HL-60 (cell line): ENCODE data around the gene CFAP69.

Experiments used
- CTCF ChIP-seq: IDR thresholded peaks from one replicate; pipeline ENCODE4 v1.5.1; 2011; ENCODE audit warnings: low read length, control low read depth, inconsistent platforms; ENCODE audit not compliant: insufficient read depth
- REST ChIP-seq: IDR thresholded peaks from 2 replicates; pipeline ENCODE4 v1.6.1; 2012; ENCODE audit warnings: low read depth; ENCODE audit not compliant: insufficient replicate concordance

- TF ChIP-seq CTCF (no peak), REST (no peak)
These were observed 100.8 kb downstream of the CFAP69 start for GRCh38 chr7:90345595-90346335.
